ENCODE data around the gene PGA5. TPM values are rescaled to one million over a fixed set of nuclear protein-coding genes. Genes with fewer than 3 reads are reported as not detected.
"Not testable (repeated sequence)": the region's sequence is repeated elsewhere in the genome, so short reads cannot be mapped to it uniquely, and the experiment has no call there.

The PGA5 gene
- total and polyA plus RNA-seq, 2 experiments from 2014 or later, result 0.45 to 0.52 TPM

DNA sequence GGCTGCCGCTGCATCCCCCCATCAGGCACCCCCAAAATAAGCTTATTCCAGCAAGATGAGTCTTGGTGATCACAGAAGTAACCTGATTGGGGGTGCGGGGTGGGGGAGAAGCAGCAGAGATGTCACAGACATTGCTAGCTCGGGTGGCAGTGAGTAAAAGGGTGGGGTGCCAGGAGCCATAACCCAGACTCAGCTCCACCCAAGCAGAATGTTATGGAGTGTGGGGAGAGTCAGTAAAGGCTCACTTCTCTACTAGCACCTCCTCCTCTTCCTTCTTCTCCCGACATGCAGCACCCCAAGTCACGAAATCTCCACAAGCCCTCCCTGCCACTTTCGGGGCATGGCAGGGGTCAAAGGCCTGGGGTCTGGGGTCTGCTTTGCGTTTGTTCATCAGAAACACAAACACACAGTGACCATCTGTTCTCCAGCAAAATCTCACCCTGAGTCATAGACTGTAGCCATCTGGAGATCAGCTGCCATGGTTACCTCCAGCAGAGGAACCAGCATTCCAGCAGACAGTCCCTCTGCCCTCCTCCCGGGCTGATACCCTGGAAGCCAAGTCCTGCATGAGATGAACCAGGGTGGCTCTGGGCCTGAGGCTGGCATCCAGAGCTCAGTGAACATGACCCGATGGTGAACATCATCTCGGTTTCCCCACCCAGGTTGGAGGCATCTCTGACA lies 4.4 kb downstream of the PGA5 start:
- ATAC-seq; DNase-seq (ENCODE audit: low spot score); H3F3A ChIP-seq (replicated peaks; ENCODE audit: low read depth); H3K27me3 ChIP-seq (ENCODE audit: insufficient read depth); H3K4me2 ChIP-seq; H3K27me3 Mint-ChIP-seq (ENCODE audit: insufficient read depth, low read depth, poor library complexity); H3K9me2 ChIP-seq (ENCODE audit: insufficient read depth); H3K4me3 ChIP-seq; H3K9me3 Mint-ChIP-seq; H3K27ac Mint-ChIP-seq; H3K4me1 ChIP-seq (ENCODE audit: insufficient read depth); H3K79me2 ChIP-seq (replicated peaks; ENCODE audit: insufficient read depth); H3K4me3 Mint-ChIP-seq; H3K36me3 ChIP-seq (ENCODE audit: insufficient read depth); H3K27ac ChIP-seq (ENCODE audit: low read depth); H3K36me3 Mint-ChIP-seq (ENCODE audit: low read depth); H4K20me1 ChIP-seq (replicated peaks; ENCODE audit: insufficient read depth); H2AFZ ChIP-seq; H3K4me1 Mint-ChIP-seq: not testable (repeated sequence)

- not testable (repeated sequence) for H3K4me3 Mint-ChIP-seq, H3K4me1 Mint-ChIP-seq
Observed at GRCh38 chr11:61248071-61248470, 7.1 kb downstream of the PGA5 start.

GRCh38 chr11:61249201-61249600 lies 8.2 kb downstream of the PGA5 start:
- not testable (repeated sequence) for H2AFZ ChIP-seq; H3K27me3 Mint-ChIP-seq (ENCODE audit: insufficient read depth, low read depth, poor library complexity); H3K4me3 ChIP-seq; DNase-seq (ENCODE audit: low spot score); H3K27ac ChIP-seq (ENCODE audit: low read depth); H3K9me2 ChIP-seq (ENCODE audit: insufficient read depth); H3K4me2 ChIP-seq; H3K4me3 Mint-ChIP-seq; H3K36me3 Mint-ChIP-seq (ENCODE audit: low read depth); H3K27me3 ChIP-seq (ENCODE audit: insufficient read depth); H3F3A ChIP-seq (replicated peaks; ENCODE audit: low read depth); H3K4me1 Mint-ChIP-seq; ATAC-seq; H3K79me2 ChIP-seq (replicated peaks; ENCODE audit: insufficient read depth); H3K9me3 Mint-ChIP-seq; H3K27ac Mint-ChIP-seq; H3K4me1 ChIP-seq (ENCODE audit: insufficient read depth); H3K36me3 ChIP-seq (ENCODE audit: insufficient read depth); H4K20me1 ChIP-seq (replicated peaks; ENCODE audit: insufficient read depth)

More at GRCh38 chr11:61248071-61248470, 7.1 kb downstream of the PGA5 start:
- H3K27me3 ChIP-seq (ENCODE audit: insufficient read depth); H3K4me1 ChIP-seq (ENCODE audit: insufficient read depth); H3K4me3 ChIP-seq; H3K36me3 ChIP-seq (ENCODE audit: insufficient read depth); H3K27ac Mint-ChIP-seq; H3K27me3 Mint-ChIP-seq (ENCODE audit: insufficient read depth, low read depth, poor library complexity); H2AFZ ChIP-seq; H3K9me2 ChIP-seq (ENCODE audit: insufficient read depth); H3K27ac ChIP-seq (ENCODE audit: low read depth); H3K4me2 ChIP-seq; ATAC-seq; H4K20me1 ChIP-seq (replicated peaks; ENCODE audit: insufficient read depth); DNase-seq (ENCODE audit: low spot score); H3K36me3 Mint-ChIP-seq (ENCODE audit: low read depth); H3K79me2 ChIP-seq (replicated peaks; ENCODE audit: insufficient read depth); H3F3A ChIP-seq (replicated peaks; ENCODE audit: low read depth); H3K9me3 Mint-ChIP-seq: not testable (repeated sequence)

DNA sequence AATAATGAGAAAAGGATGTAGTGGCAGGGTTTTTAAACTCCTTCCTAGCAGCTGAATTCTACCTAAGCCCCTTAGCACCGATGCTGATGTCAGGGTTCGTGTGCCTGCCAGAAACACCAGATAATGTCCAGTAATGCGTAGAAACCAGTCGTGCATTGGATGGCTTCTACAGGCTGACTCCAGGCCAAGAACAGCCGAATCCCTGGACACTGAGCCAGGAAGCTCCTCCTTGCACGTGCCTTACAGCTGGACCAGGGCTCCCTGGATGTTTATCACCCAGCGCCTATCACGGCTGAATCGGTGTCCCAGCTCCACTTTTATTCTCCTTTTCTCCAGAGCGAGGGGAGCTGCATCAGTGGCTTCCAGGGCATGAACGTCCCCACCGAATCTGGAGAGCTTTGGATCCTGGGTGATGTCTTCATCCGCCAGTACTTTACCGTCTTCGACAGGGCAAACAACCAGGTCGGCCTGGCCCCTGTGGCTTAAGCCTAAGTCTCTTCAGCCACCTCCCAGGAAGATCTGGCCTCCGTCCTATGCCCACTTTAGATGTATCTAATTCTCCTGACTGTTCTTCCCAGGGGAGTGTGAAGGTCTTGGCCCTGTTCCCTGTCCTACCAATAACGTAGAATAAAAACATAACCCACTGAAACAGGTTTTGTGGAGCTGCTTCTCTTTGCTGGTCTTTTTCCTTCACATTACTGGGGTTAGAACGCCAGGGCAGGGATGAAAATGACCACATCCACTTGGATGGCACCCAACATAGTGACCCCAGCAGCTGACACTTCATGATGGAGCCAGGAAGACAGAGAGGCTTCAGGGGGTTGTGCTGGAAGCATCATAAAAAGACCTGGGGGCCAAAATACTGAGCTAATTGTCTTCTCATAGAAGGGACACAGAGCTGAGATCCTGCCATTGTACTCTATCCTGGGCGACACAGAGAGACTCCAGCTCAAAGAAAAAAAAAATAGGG lies 10.1 kb downstream of the PGA5 start:
- not testable (repeated sequence) for H3K4me3 ChIP-seq; H3K4me1 ChIP-seq (ENCODE audit: insufficient read depth); H3K36me3 ChIP-seq (ENCODE audit: insufficient read depth); H3K9me2 ChIP-seq (ENCODE audit: insufficient read depth); H3K27ac ChIP-seq (ENCODE audit: low read depth); H4K20me1 ChIP-seq (replicated peaks; ENCODE audit: insufficient read depth); H3K4me3 Mint-ChIP-seq; H3K9me3 Mint-ChIP-seq; H3K27ac Mint-ChIP-seq; H3K79me2 ChIP-seq (replicated peaks; ENCODE audit: insufficient read depth); H3K27me3 Mint-ChIP-seq (ENCODE audit: insufficient read depth, low read depth, poor library complexity); H3K4me1 Mint-ChIP-seq; H3F3A ChIP-seq (replicated peaks; ENCODE audit: low read depth); H3K4me2 ChIP-seq; H3K27me3 ChIP-seq (ENCODE audit: insufficient read depth); H2AFZ ChIP-seq; DNase-seq (ENCODE audit: low spot score); ATAC-seq; H3K36me3 Mint-ChIP-seq (ENCODE audit: low read depth)

GRCh38 chr11:61252332-61252731 lies 11.4 kb downstream of the PGA5 start:
- not testable (repeated sequence) for H3K9me3 Mint-ChIP-seq; H3K27me3 Mint-ChIP-seq (ENCODE audit: insufficient read depth, low read depth, poor library complexity); H3K36me3 Mint-ChIP-seq (ENCODE audit: low read depth)

More at GRCh38 chr11:61252332-61252731, 11.4 kb downstream of the PGA5 start:
- H3K79me2 ChIP-seq (replicated peaks; ENCODE audit: insufficient read depth); H3K27ac Mint-ChIP-seq; H3K4me2 ChIP-seq; H3K27me3 ChIP-seq (ENCODE audit: insufficient read depth); H3K4me3 Mint-ChIP-seq; H4K20me1 ChIP-seq (replicated peaks; ENCODE audit: insufficient read depth); H2AFZ ChIP-seq; H3K4me1 Mint-ChIP-seq; H3F3A ChIP-seq (replicated peaks; ENCODE audit: low read depth); DNase-seq (ENCODE audit: low spot score); ATAC-seq; H3K4me3 ChIP-seq; H3K4me1 ChIP-seq (ENCODE audit: insufficient read depth); H3K27ac ChIP-seq (ENCODE audit: low read depth); H3K36me3 ChIP-seq (ENCODE audit: insufficient read depth); H3K9me2 ChIP-seq (ENCODE audit: insufficient read depth): not testable (repeated sequence)
